ENCODE results near the gene EIF2B1.

The EIF2B1 gene

DNA sequence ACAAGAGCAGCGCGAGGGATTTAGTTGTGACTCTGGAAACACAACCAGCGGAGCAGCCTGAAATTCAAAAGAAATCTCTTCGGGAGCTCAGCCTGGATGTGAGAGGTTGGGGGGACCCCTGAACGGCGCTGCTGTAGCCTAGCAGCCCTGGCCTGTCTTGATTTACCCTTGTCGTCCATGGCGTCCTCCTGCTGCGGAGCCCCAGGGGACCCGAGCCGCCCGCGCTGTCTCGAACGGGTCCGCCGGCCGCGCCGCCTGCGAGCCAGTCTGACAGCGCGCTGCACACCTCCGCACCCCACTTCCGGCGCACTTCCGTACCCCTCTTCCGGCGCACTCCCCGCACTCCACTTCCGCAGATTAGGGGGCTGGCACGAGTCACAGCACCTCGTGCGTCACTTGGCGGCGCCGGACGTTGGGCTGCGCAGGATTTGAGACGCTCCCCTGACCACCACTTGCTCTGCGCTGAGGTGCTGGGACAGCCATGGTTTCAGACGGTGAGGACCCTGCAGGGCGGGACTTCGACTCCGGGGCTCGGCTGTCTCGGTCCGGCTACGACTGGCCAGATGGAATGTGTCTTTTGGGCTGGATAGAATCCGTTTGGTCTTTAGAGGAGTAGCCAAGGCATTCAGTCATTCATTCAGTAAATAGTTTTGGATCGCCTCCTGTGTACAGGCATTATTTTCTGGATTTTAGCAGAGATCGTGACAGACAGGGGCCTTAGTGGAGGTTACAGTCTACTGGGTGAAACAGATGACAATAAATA, at the start of gene EIF2B1, which contains the start of gene GTF2H3:
Gene EIF2B1, minus strand, starts transcription at position 308 of the 763 bp plus-strand sequence. Its CDS starts 129 bp downstream, at position 179.
Gene GTF2H3, plus strand, starts transcription at position 451 of the 763 bp plus-strand sequence. Its CDS starts 31 bp downstream, at position 482.
- no peak for TF ChIP-seq CTCF (IDR thresholded peaks at IDR 0.05)

DNA sequence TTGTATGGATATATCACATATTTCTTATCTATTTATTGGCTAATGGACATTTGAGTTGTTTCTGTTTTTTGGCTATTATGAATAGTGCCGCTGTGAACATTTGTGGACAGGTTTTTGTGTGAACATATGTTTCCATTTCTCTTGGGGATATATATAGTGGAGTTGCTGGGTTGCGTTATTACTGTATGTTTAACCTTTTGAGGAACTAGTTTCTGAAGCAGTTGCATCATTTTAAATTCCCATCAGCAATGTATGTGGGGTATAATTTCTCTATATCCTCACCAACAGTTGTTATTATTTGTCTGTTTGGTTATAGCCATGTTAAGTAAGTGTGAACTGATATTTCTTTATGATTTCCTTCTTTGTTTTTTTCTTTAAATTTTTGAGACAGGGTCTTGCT, 48.1 kb upstream of the EIF2B1 start:
- TF ChIP-seq CTCF (IDR thresholded peaks at IDR 0.05), result no peak

DNA sequence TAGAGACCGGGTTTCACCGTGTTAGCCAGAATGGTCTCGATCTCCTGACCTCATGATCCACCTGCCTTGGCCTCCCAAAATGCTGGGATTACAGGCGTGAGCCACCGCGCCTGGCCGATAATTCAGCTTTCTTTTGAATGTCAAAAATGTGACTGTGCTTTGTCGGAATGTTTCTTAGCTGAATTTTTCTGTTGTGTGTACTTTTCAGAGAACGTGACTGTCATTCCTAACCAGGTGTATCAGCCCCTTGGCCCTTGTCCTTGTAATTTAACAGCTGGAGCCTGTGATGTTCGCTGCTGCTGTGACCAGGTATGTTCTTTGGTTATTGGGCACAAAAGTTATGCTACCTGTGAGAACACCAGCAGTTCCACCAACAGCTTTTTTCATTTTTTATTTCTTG, 45.5 kb upstream of the EIF2B1 start:
- no peak for TF ChIP-seq CTCF (IDR thresholded peaks at IDR 0.05)

DNA sequence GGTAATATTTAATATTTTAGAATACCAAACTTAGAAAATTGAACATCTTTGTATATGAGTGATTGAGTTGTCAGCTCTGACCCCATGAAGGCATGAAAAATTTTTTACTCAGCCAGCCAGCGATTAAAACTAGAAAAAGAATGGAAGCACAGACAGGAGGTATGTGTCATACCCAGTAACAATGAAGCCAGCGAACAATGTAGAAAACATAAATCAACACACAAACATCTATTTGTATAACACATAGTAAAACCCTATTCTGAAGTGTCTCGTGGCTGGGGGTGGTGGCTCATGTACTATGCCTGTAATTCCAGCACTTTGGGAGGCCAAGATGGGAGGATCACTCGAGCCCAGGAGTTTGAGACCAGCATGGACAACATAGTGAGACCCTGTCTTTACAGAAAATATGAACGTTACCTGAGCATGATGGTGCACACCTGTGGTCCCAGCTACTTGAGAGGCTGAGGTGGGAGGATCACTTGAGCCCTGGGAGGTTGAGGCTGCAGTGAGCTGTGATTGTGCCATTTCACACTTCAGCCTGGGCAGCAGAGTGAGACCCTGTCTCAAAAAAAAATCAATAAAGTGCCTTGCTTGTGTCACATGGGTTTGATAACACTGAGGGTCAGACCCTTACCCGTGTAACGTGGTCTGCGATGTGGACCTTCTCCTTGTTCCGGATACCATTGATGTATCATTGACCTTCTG, 43.3 kb upstream of the EIF2B1 start:
- TF ChIP-seq CTCF (IDR thresholded peaks at IDR 0.05), result no peak

DNA sequence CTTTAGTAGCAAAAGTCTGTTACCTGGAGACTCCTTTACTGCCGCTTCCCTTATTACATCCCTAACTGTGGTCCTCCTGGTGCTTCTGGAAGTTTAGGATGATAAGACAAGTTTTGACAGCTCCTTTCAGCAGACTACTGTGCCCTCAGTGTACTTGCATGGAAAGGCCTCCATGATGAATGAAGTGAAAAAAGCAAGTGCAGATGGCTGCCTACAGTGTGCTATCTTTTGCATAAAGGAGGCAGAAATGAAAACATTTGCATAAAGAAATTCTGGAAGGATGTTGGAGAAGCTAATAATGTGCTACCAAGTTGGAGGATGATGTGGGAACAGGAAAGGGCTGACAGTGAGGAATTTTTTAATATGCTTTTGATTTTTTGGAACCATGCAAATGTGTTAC, 42.0 kb upstream of the EIF2B1 start:
- no peak for TF ChIP-seq CTCF (IDR thresholded peaks at IDR 0.05)

DNA sequence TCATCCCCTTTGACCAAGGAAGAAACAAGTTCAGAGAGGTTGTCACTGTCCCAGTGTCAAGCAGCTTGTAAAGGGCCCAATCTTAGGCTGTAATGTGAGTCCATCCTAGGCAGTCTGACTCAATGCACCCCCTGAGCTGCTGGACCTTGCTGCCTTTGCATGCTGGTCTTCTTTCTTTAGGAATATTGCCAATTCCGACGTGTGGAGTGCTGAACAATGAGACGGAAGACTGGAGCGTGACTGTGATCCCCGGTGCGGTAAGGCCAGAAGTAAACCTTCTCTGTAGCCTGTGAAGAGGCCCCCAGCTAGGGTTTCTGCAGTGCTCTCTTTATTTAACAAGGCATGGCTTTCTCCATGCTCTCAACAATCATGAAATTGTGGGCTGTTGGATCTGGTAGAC, 38.4 kb upstream of the EIF2B1 start:
- TF ChIP-seq CTCF (IDR thresholded peaks at IDR 0.05), result no peak

DNA sequence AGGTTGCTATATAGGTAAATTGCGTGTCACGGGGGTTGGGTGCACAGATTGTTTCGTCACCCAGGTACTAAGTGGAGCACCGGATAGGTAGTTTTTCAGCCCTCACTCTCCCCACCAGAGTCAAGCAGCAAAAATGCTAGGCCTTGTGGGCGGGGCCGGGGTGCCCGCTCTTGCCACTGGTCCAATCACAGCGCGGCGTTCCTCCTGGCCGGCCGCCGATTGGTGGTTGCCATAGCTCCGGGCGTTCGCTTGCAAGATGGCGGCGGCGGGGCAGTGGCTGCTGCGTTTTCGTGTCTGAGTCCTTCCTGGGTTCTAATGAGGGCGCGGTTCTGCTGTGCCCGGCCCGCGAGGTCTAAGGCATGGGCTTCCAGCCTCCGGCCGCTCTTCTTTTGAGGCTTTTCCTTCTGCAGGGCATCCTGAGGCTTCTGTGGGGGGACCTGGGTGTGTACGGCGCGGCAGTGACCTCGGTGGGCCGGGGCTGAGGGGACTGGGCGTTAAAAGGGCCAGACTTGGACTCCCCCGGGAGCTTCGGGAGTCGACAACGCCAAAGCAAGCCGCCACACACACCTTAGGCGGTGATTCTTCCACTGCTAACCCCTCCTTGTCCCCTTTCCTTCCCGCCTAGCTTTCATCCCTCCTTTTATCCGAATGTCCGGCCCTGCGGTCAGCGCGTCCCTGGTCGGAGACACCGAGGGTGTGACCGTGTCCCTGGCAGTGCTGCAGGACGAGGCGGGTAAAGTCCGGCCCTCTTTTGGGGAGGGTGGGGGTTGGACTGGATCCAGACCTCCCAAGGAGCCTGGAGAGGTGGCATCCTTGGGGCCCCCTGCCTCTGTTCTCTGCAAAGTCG, 37.6 kb upstream of the EIF2B1 start, which contains the start of gene TCTN2:
Gene TCTN2, plus strand, starts transcription at position 232 of the 847 bp plus-strand sequence. Its CDS starts 128 bp downstream, at position 360.
- TF ChIP-seq CTCF (IDR thresholded peaks at IDR 0.05), result no peak

All from LNCAP (cell line).